Measurements from ENCODE around the gene E4F1.

Gene E4F1

GRCh38 chr16:2177101-2177500, 46.3 kb upstream of the E4F1 start:
- TF ChIP-seq MAX (IDR thresholded peaks at IDR 0.05; ENCODE audit: low read depth, low read length): no peak
- no peak for TF ChIP-seq CTCF (IDR thresholded peaks at IDR 0.05; ENCODE audit: low read depth, low read length)
- no peak for TF ChIP-seq MYC (IDR thresholded peaks at IDR 0.05; ENCODE audit: low read depth, low read length)
- no peak for TF ChIP-seq POLR2A (IDR thresholded peaks at IDR 0.05; ENCODE audit: extremely low read depth, insufficient read length)
- no peak for DNase-seq (ENCODE audit: low read depth)
- H3K4me3 ChIP-seq (ENCODE audit: low read depth, low read length): no peak overlapping the region

- TF ChIP-seq MAX (IDR thresholded peaks at IDR 0.05; ENCODE audit: low read depth, low read length): no peak
- TF ChIP-seq POLR2A (IDR thresholded peaks at IDR 0.05; ENCODE audit: extremely low read depth, insufficient read length): no peak
- no peak for TF ChIP-seq CTCF (IDR thresholded peaks at IDR 0.05; ENCODE audit: low read depth, low read length)
- no peak for TF ChIP-seq MYC (IDR thresholded peaks at IDR 0.05; ENCODE audit: low read depth, low read length)
Observed at GRCh38 chr16:2177561-2177960, 45.8 kb upstream of the E4F1 start.

DNA sequence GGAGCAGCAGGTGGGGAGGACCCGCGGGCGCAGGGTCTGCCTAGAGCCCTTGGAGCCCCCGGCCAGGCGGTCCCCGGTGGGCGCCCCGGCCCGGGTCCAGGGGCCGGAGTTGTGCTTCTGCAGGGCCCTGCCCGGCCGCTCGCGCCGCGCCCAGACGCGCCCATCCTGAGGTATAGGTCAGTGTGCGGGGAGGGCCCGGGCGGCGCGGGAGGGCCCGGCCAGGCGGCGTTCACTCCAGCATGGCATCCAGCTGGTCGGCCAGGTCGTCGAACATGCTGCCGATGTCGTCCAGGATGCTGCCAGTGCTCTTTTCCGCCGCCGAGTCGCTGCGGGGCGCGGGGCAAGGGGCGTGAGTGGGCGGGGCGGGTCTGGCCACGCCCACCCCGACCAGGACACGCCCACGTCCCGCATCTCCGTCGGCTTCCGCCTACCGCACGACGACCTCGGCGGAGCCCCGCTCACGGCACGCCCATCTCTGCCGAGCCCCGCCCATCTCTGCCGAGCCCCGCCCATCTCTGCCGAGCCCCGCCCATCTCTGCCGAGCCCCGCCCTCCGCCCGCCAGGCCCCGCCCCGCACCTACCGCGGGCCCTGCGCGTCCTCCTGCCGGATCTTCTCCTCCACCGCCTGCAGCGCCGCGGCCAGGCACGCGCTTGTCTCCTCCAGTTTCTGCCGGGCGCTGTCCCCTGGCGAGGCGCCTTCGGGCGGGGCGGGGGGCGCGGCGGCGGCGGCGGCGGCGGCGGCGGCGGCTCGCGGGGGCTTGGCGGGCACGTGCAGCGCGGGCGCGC, 44.9 kb upstream of the E4F1 start:
- no peak for DNase-seq (ENCODE audit: low read depth)
- TF ChIP-seq MAX (IDR thresholded peaks at IDR 0.05; ENCODE audit: low read depth, low read length): no peak
- TF ChIP-seq CTCF (IDR thresholded peaks at IDR 0.05; ENCODE audit: low read depth, low read length): no peak
- no peak for TF ChIP-seq MYC (IDR thresholded peaks at IDR 0.05; ENCODE audit: low read depth, low read length)
- no peak for TF ChIP-seq POLR2A (IDR thresholded peaks at IDR 0.05; ENCODE audit: extremely low read depth, insufficient read length)
- no peak overlapping the region for H3K4me3 ChIP-seq (ENCODE audit: low read depth, low read length)

More at GRCh38 chr16:2177561-2177960, 45.8 kb upstream of the E4F1 start:
- H3K4me3 ChIP-seq (ENCODE audit: low read depth, low read length): no peak overlapping the region
- DNase-seq (ENCODE audit: low read depth): no peak

- DNase-seq (ENCODE audit: low read depth): no peak
- no peak overlapping the region for H3K4me3 ChIP-seq (ENCODE audit: low read depth, low read length)
- no peak for TF ChIP-seq MAX (IDR thresholded peaks at IDR 0.05; ENCODE audit: low read depth, low read length)
- TF ChIP-seq POLR2A (IDR thresholded peaks at IDR 0.05; ENCODE audit: extremely low read depth, insufficient read length): no peak
- no peak for TF ChIP-seq MYC (IDR thresholded peaks at IDR 0.05; ENCODE audit: low read depth, low read length)
- no peak for TF ChIP-seq CTCF (IDR thresholded peaks at IDR 0.05; ENCODE audit: low read depth, low read length)
Observed at GRCh38 chr16:2179107-2179501, 44.3 kb upstream of the E4F1 start.

- DNase-seq (ENCODE audit: low read depth): no peak
- TF ChIP-seq MAX (IDR thresholded peaks at IDR 0.05; ENCODE audit: low read depth, low read length) (no peak), CTCF (IDR thresholded peaks at IDR 0.05; ENCODE audit: low read depth, low read length) (no peak), POLR2A (IDR thresholded peaks at IDR 0.05; ENCODE audit: extremely low read depth, insufficient read length) (no peak), MYC (IDR thresholded peaks at IDR 0.05; ENCODE audit: low read depth, low read length) (no peak)
- H3K4me3 ChIP-seq (ENCODE audit: low read depth, low read length): no peak overlapping the region
Observed at GRCh38 chr16:2179576-2179975, 43.8 kb upstream of the E4F1 start.

Data from NB4 (cell line).